Psoas muscle (tissue), 8 donors: Measurements from ENCODE around the gene CSPG4. TPM values are rescaled to one million over a fixed set of nuclear protein-coding genes. Genes with fewer than 3 reads are reported as not detected.

Experiments used
- ATAC-seq, 4 donors: fragments of 200-7000 bp; cut with Tn5 transposase; one replicate each; pipeline ENCODE4 v1.9.1; 2020; ENCODE audit warnings: moderate library complexity in 3 of 4, mild to moderate bottlenecking in 2 of 4
- DNase-seq, 2 donors: peaks; one replicate each; pipeline ENCODE4 v3.0.0-alpha.2; 2020
- H3K27ac ChIP-seq: fragments of 200-600 bp; one replicate; pipeline ENCODE4 v1.8.0; 2022
- H3K27me3 ChIP-seq, 3 donors: fragments of 200-600 bp in 1 of 3; one replicate each; pipeline versions ENCODE4 v1.6.1 to v1.8.0; 2013 to 2022; ENCODE audit warnings: low read length in 2 of 3, mild to moderate bottlenecking in 2 of 3, moderate library complexity in 1 of 3; ENCODE audit not compliant: insufficient read depth in 3 of 3
- H3K36me3 ChIP-seq, 2 donors: fragments of 200-600 bp in 1 of 2; one replicate each; pipeline versions ENCODE4 v1.6.1 to v1.8.0; 2013 to 2022; ENCODE audit warnings: low read depth in 1 of 2, mild to moderate bottlenecking in 1 of 2, moderate library complexity in 1 of 2; ENCODE audit not compliant: insufficient read depth in 1 of 2
- H3K4me1 ChIP-seq: fragments of 200-600 bp; one replicate; pipeline ENCODE4 v1.8.0; 2022
- H3K4me3 ChIP-seq: fragments of 200-600 bp; one replicate; pipeline ENCODE4 v1.8.0; 2022; ENCODE audit warnings: mild to moderate bottlenecking
- H3K9me3 ChIP-seq: fragments of 200-600 bp; one replicate; pipeline ENCODE4 v1.8.0; 2022
- CTCF ChIP-seq: fragments of 200-600 bp; IDR thresholded peaks from one replicate; pipeline ENCODE4 v1.8.0; 2022; ENCODE audit warnings: antibody characterized with exemption
- WGBS, 3 donors: extraction: QIAGEN DNeasy Blood & Tissue Kit; methylation state at CpG; one replicate each; pipeline versions ENCODE4 v1.1.6 to v1.1.7; 2013; 5-methylcytosine and 5-hydroxymethylcytosine counted together
- intact Hi-C, 2 donors: fragments of 100-400 bp; cut with DNase I; formaldehyde crosslinking; loops; one replicate each; pipeline versions ENCODE4 v1.11.0 to v1.14.2; 2022
- polyA plus RNA-seq, 3 donors: library from polyadenylated mRNA; stranded (reverse); fragments of 200-250 nt; gene quantifications; one replicate each; pipeline ENCODE4 v1.2.3, GENCODE V29; 2013
- total RNA-seq, 4 donors: library from RNA; stranded (reverse); fragmentation: NEBNext Ultra II Directional in 2 of 4; extraction: Animal tissue kit (Norgen Biotek cat#: 25700) in 2 of 4; gene quantifications; one replicate each; pipeline versions ENCODE4 v1.2.1 to v1.2.4, GENCODE V29; 2021 to 2023
- donor health status: healthy with polysubstance abuse.
- donor health status: DM: no; HTN: no; CAD: no; lungs with moderate emphysema.
- donor health status: Bipolar disorder and iron deficiency.
- donor health status: healthy.
- donor health status: DM: yes; HTN: yes; CAD: no.
- donor health status: DM: no; HTN: no; CAD: no.
- donor health status: DM: no; HTN: no; CAD: no.
- donor health status: DM: yes; HTN: yes; CAD: no.

The CSPG4 gene
- total and polyA plus RNA-seq, 7 donors = 8.1 to 49.5 (median 15.9) TPM

GRCh38 chr15:75696854-75697259 lies 15.8 kb downstream of the CSPG4 start:
- no peak for ATAC-seq
- Histone ChIP-seq H3K4me1 (peaks cover 31% of the 10 kb centered on the region), H3K9me3 (no peaks in the 10 kb centered on the region), H3K36me3 (peaks cover 0 to 3% of the 10 kb centered on the region in 2 donors), H3K27me3 (no peaks in the 10 kb centered on the region), H3K4me3 (no peak overlapping the region), H3K27ac (peak overlapping the region; percentile 25)
- TF ChIP-seq CTCF = no peak
- WGBS, 3 donors = 78 to 87% (median 80%) methylated on average over 10 to 11 of the region's 11 CpGs
- DNase-seq = no peak
- intact Hi-C loops = no loop called here

- H3K27ac ChIP-seq = peak overlapping the region; percentile 25
- no peak overlapping the region for H3K4me3 ChIP-seq
- no peaks in the 10 kb centered on the region for H3K9me3 ChIP-seq
- H3K36me3 ChIP-seq = peaks cover 0 to 8% of the 10 kb centered on the region in 2 donors
- WGBS, 3 donors = 77 to 81% (median 78%) methylated on average over 14 of the region's 14 CpGs
- no peak for TF ChIP-seq CTCF
- no peaks in the 10 kb centered on the region for H3K27me3 ChIP-seq
- no peak for DNase-seq
- intact Hi-C loops = no loop called here
- peaks cover 31% of the 10 kb centered on the region for H3K4me1 ChIP-seq
- ATAC-seq = no peak
Observed at GRCh38 chr15:75696311-75696720, 16.3 kb downstream of the CSPG4 start.

- ATAC-seq (no peak), DNase-seq (no peak)
- H3K4me3 ChIP-seq = no peak overlapping the region
- WGBS, 3 donors = 72 to 77% (median 73%) methylated on average over 7 of the region's 7 CpGs
- no peak for TF ChIP-seq CTCF
- intact Hi-C loops = no loop called here
- H3K27ac ChIP-seq = peak overlapping the region; percentile 82
- H3K9me3 ChIP-seq = no peaks in the 10 kb centered on the region
- H3K27me3 ChIP-seq = no peaks in the 10 kb centered on the region
- peaks cover 0 to 9% of the 10 kb centered on the region in 2 donors for H3K36me3 ChIP-seq
- peaks cover 26% of the 10 kb centered on the region for H3K4me1 ChIP-seq
Observed at GRCh38 chr15:75695634-75696310, 16.9 kb downstream of the CSPG4 start.

- 60 to 85% (median 70%) methylated on average over 6 of the region's 6 CpGs for WGBS, 3 donors
- DNase-seq (no peak), ATAC-seq (no peak)
- Histone ChIP-seq H3K27me3 (no peaks in the 10 kb centered on the region), H3K4me1 (peaks cover 22% of the 10 kb centered on the region), H3K4me3 (peak overlapping the region; percentile 23), H3K36me3 (peaks cover 0 to 9% of the 10 kb centered on the region in 2 donors), H3K9me3 (no peaks in the 10 kb centered on the region), H3K27ac (peak overlapping the region; percentile 82)
- no peak for TF ChIP-seq CTCF
- intact Hi-C loops = no loop called here
Observed at GRCh38 chr15:75695220-75695619, 17.4 kb downstream of the CSPG4 start.
